ENCODE results near the gene FASTKD2. TPM values are rescaled to one million over a fixed set of nuclear protein-coding genes. Genes with fewer than 3 reads are reported as not detected.

Gene FASTKD2
- total RNA-seq, 4 donors from 2014 or later, result 18.4 to 39.3 (median 30.2) TPM

DNA sequence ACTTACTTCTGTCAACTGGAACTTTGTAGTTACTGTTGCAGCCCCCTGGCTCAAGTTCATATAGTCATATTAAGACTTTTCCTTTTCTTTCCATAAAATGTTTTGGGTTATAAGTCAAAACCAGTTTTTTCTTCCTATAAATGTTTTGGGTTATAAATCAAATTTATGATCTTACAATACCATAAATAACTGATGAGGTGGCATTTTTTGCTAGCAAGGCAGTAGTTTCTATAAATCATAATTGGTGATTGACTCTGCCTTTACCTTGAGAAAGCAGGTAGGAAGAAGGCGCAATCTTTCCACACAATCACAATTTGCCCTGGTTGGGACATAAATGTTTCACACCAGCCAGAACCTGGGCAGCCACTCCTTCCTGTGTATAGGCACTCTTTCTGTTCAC, 42.1 kb upstream of the FASTKD2 start:
- Histone ChIP-seq H3K4me3 (no peak overlapping the region), H3K27ac (no peak overlapping the region), H3K36me3 (no peaks in the 10 kb centered on the region), H3K4me1 (no peaks in the 10 kb centered on the region), H3K9me3 (no peaks in the 10 kb centered on the region), H3K27me3 (peaks cover 0 to 10% (median 0%) of the 10 kb centered on the region in 4 donors)
- WGBS, 2 donors, result 84 to 87% methylated on average over 1 of the region's 1 CpG
- DNase-seq, result no peak
- intact Hi-C loops (cut with DNase I), result no loop called here
- TF ChIP-seq, protein P1, sequence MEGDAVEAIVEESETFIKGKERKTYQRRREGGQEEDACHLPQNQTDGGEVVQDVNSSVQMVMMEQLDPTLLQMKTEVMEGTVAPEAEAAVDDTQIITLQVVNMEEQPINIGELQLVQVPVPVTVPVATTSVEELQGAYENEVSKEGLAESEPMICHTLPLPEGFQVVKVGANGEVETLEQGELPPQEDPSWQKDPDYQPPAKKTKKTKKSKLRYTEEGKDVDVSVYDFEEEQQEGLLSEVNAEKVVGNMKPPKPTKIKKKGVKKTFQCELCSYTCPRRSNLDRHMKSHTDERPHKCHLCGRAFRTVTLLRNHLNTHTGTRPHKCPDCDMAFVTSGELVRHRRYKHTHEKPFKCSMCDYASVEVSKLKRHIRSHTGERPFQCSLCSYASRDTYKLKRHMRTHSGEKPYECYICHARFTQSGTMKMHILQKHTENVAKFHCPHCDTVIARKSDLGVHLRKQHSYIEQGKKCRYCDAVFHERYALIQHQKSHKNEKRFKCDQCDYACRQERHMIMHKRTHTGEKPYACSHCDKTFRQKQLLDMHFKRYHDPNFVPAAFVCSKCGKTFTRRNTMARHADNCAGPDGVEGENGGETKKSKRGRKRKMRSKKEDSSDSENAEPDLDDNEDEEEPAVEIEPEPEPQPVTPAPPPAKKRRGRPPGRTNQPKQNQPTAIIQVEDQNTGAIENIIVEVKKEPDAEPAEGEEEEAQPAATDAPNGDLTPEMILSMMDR (IDR thresholded peaks at IDR 0.05), result no peak
- no peak for TF ChIP-seq POLR2A (IDR thresholded peaks at IDR 0.05)

DNA sequence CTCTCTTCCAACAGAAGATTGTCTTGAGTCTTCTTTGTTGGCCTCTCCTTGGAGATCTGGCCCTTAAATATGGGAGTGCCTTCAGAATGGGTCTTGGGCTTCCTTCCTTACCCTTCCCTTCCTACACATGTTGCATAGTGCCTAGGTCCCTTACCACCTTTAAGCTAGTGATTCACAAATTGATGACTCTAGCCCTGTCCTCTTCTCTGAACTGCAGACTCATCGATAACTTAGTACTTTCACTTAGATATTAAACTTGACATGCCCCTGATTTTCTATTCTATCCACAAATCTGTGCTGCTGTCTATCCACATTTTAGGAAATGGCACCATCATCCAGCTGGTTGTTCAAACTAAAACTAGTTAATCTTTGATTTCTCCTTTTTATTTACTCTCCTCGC, 38.1 kb upstream of the FASTKD2 start:
- no peak overlapping the region for H3K4me3 ChIP-seq
- no peak for DNase-seq
- H3K27ac ChIP-seq, result no peak overlapping the region
- peaks cover 0 to 9% (median 0%) of the 10 kb centered on the region in 4 donors for H3K27me3 ChIP-seq
- TF ChIP-seq POLR2A (IDR thresholded peaks at IDR 0.05), result no peak
- TF ChIP-seq, protein P1 (IDR thresholded peaks at IDR 0.05), result no peak
- intact Hi-C loops (cut with DNase I), result no loop called here
- 83 to 90% methylated on average over 2 of the region's 2 CpGs for WGBS, 2 donors
- H3K36me3 ChIP-seq, result no peaks in the 10 kb centered on the region
- no peaks in the 10 kb centered on the region for H3K9me3 ChIP-seq
- no peaks in the 10 kb centered on the region for H3K4me1 ChIP-seq

DNA sequence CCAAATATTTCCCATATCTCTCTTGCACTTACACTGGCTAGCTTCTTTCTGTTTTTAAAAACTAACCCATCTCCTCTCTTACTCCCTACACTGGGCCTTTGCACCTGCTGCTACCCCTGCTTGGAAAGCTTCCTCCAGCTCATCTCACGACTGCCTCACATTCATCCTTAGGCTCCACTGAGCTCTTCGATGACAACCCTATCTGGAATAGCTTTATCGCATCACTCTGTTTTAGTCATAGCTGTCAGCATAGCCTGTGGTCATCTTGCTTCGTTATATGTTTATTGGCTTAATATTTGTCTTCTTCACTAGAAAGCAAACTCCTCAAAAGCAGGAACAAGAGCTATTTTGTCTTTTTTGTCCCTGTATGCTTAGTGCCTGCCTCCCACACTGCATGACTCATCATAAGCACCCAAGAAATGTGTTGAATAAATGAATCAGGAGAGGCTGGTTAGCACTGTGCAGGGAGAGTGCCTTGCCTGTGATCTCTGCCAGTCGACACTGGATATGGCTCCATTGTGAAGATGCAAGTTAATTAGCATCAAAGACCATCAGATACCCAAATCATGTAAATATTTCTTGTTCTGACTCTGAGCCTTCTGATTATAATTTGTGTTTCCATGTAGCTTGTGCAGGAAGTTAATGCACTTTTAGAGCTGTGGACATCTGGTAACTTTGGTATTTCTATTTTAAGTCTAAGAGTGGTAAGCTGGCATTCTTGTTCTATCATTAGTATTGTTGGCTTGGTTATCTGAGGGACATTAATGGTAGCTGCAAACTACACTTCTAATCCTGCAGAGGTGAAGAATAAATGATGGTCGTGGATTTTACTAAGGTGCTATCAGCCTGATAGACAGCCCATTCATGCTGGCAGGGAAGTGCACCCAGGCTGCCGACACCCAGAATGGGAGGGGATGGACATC, 36.9 kb upstream of the FASTKD2 start:
- TF ChIP-seq, protein P1 (IDR thresholded peaks at IDR 0.05), result no peak
- TF ChIP-seq POLR2A (IDR thresholded peaks at IDR 0.05), result no peak
- no peak for DNase-seq
- Histone ChIP-seq H3K9me3 (no peaks in the 10 kb centered on the region), H3K4me3 (no peak overlapping the region), H3K27ac (no peak overlapping the region), H3K4me1 (no peaks in the 10 kb centered on the region), H3K27me3 (peaks cover 0 to 9% (median 0%) of the 10 kb centered on the region in 4 donors), H3K36me3 (no peaks in the 10 kb centered on the region)
- WGBS, 2 donors, result 64 to 65% methylated on average over 6 to 7 of the region's 7 CpGs
- intact Hi-C loops (cut with DNase I), result no loop called here

DNA sequence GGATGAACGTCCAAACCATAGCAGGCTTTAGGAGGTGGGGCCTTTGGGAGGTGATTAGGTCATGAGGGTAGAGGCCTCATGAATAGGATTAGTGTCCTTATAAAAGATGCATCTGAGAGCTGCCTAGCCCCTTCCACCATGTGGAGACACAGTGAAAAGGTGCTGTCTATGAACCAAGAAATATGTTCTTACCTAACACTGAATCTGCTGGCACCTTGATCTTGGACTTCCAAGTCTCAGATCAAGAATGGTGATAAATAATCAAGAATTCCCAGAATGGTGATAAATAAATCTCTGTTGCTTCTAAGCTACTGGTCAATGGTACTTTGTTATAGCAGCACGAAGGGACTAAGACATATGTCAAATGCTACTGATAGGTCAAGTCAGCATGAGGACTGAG, 32.1 kb upstream of the FASTKD2 start:
- H3K27me3 ChIP-seq, result peaks cover 0 to 9% (median 0%) of the 10 kb centered on the region in 4 donors
- H3K27ac ChIP-seq, result no peak overlapping the region
- H3K4me3 ChIP-seq, result no peak overlapping the region
- H3K36me3 ChIP-seq, result no peaks in the 10 kb centered on the region
- DNase-seq, result no peak
- intact Hi-C loops (cut with DNase I), result no loop called here
- WGBS, 2 donors, result 74 to 83% methylated on average over 2 of the region's 2 CpGs
- H3K4me1 ChIP-seq, result no peaks in the 10 kb centered on the region
- H3K9me3 ChIP-seq, result no peaks in the 10 kb centered on the region
- no peak for TF ChIP-seq POLR2A (IDR thresholded peaks at IDR 0.05)
- TF ChIP-seq, protein P1 (IDR thresholded peaks at IDR 0.05), result no peak

DNA sequence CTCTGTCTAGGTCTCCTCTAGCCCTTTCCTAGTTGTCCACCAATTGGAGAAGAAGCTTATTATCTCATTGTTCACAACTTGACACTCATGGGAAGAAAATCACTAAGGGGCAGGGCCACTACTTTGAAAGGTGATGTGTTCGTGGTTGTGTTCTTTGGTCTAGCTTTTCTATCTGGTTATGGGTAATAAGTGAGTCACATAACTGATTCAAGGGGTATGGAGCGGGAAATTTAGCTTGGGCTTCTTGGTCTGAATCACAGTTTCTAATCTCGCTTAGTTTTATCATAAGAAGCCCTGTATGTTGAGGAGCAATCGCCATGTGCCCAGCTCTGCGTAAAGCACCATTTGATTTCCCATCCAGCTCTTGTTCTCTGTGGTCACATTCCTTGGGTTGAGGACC, 28.5 kb upstream of the FASTKD2 start:
- Histone ChIP-seq H3K27ac (no peak overlapping the region), H3K9me3 (no peaks in the 10 kb centered on the region), H3K27me3 (no peaks in the 10 kb centered on the region), H3K4me3 (no peak overlapping the region), H3K36me3 (no peaks in the 10 kb centered on the region), H3K4me1 (no peaks in the 10 kb centered on the region)
- intact Hi-C loops (cut with DNase I), result no loop called here
- 68 to 76% methylated on average over 5 of the region's 5 CpGs for WGBS, 2 donors
- DNase-seq, result no peak
- no peak for TF ChIP-seq POLR2A (IDR thresholded peaks at IDR 0.05)
- TF ChIP-seq, protein P1 (IDR thresholded peaks at IDR 0.05), result no peak

Data from esophagus squamous epithelium (tissue), 5 donors.